ENCODE measurements around the gene BTNL3.
"Not testable (repeated sequence)": the region's sequence is repeated elsewhere in the genome, so short reads cannot be mapped to it uniquely, and the experiment has no call there.

BTNL3 gene, protein sequence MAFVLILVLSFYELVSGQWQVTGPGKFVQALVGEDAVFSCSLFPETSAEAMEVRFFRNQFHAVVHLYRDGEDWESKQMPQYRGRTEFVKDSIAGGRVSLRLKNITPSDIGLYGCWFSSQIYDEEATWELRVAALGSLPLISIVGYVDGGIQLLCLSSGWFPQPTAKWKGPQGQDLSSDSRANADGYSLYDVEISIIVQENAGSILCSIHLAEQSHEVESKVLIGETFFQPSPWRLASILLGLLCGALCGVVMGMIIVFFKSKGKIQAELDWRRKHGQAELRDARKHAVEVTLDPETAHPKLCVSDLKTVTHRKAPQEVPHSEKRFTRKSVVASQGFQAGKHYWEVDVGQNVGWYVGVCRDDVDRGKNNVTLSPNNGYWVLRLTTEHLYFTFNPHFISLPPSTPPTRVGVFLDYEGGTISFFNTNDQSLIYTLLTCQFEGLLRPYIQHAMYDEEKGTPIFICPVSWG

DNA sequence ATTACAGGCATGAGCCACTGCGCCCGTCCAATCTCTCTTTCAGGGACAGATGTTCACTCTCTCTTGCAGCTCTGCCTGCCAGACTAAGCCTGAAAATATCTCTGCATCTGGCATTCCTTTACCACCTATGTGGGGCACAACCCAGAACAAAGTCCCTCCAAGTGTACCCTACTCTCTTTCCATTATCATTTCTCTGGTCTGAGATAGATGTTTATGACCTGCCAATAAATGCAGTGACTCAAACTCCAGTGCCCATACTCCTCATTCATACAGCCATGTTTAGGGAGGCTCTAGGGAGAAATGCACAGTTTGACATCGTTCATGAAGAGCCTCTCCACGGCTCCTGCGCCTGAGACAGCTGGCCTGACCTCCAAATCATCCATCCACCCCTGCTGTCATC is at the start of gene BTNL3:
Gene BTNL3, plus strand, starts transcription at position 255 of the 400 bp plus-strand sequence. CDS start 183 bp downstream, outside the sequence.
- DNase-seq (ENCODE audit: low read depth in 3 of 3, low spot score in 1 of 3): no peak

DNA sequence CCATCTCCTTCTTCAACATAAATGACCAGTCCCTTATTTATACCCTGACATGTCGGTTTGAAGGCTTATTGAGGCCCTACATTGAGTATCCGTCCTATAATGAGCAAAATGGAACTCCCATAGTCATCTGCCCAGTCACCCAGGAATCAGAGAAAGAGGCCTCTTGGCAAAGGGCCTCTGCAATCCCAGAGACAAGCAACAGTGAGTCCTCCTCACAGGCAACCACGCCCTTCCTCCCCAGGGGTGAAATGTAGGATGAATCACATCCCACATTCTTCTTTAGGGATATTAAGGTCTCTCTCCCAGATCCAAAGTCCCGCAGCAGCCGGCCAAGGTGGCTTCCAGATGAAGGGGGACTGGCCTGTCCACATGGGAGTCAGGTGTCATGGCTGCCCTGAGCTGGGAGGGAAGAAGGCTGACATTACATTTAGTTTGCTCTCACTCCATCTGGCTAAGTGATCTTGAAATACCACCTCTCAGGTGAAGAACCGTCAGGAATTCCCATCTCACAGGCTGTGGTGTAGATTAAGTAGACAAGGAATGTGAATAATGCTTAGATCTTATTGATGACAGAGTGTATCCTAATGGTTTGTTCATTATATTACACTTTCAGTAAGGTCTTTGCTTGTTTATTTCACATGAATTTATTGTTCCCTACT is 38.2 kb upstream of the BTNL3 start:
- DNase-seq (ENCODE audit: low read depth in 3 of 3, low spot score in 1 of 3): no peak

DNA sequence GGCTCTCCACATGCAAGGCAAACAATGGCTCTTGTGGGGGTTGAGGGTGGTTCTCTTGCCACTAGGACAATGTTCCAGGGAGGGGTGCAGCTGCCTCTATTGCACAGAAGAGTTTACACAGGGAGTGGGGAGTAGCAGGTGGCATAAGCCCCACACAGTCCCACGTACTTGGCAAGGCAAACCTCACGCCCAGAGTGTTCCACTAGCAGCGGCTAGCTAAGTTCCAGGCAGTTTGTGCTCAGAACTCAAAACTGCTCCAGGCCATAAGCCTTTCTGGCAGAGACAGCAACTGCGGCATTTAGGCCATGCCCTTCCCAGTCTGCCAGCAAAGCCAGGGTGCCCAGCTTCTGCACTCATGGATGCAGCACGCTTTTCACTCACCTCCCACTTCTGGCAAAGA is 29.0 kb upstream of the BTNL3 start:
- DNase-seq (ENCODE audit: low read depth in 3 of 3, low spot score in 1 of 3): no peak

DNA sequence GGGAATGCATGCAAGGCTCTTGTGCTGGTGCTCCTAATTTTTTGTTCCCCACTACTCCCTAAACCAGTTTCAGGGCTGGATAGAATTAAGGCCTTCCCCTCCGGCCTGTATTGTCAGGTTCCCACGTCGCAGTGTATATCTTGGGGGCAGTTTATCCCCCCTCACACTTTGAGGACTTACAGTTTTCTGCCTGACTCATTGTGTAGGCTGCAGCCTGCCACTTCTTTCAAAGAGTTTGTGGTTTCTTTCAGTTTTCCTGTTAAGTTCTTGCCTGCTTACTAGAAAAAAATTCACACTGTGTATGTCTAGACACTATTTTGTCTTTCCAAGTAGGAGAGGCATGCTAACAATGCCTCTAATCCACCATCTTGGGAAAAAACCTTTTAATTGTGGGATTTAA is 28.4 kb upstream of the BTNL3 start:
- DNase-seq (ENCODE audit: low read depth in 3 of 3, low spot score in 1 of 3): no peak

DNA sequence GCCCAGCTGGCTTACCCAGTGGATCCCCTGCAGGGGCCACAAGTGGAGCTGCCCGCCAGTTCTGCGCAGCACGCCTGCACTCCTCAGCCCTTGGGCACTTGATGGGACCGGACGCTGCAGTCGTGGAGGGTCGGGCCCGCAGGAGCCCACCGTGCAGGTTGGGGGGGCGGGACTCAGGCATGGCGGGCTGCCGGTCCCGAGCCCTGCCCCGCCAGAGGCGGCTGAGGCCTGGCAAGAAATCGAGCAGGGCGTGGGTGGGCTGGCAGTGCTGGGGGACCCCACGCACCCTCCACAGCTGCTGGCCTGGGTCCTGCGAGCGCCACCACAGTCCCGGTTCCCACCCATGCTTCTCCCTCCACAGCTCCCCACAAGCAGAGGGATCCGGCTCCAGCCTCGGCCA is 19.2 kb upstream of the BTNL3 start:
- no peak for DNase-seq (ENCODE audit: low read depth in 3 of 3, low spot score in 1 of 3)

DNA sequence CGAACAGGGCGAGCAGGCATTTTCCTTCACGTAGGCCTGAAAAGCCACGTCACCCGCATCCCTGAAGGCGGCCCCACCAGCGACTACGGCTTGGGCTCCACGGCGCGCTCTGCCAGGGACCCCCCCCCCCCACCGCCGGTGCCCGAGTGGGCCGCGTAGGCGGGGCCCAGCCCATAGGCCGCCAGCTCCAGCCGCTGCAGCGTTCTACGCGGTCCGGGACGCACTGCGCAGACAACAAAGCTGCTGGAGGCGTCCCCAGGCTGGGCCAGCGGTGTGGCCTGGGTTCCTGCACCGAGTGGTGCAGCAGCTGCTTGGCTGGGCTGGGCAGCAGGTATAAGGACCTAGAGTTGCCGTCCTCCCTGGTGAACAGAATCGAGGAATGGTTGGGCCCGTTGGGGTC is 18.3 kb upstream of the BTNL3 start:
- no peak for DNase-seq (ENCODE audit: low read depth in 3 of 3, low spot score in 1 of 3)

DNA sequence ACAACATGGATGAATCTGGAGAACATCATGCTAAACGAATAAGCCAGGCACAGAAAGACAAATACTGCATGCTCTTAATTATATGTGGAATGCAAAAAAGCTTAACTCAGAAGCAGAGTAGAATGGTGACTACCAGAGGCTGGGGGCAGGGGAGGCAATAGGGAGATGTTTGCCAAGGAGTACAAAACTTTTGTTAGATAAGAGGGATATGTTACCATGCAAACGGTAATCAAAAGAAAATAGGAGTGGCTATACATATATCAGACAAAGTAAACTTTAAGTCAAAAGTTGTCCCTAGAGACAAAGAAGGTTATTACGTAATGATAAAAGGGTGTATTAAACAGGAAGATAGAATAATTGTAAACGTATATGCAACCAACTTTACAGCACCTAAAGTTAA is 17.8 kb upstream of the BTNL3 start:
- DNase-seq (ENCODE audit: low read depth in 3 of 3, low spot score in 1 of 3): no peak

DNA sequence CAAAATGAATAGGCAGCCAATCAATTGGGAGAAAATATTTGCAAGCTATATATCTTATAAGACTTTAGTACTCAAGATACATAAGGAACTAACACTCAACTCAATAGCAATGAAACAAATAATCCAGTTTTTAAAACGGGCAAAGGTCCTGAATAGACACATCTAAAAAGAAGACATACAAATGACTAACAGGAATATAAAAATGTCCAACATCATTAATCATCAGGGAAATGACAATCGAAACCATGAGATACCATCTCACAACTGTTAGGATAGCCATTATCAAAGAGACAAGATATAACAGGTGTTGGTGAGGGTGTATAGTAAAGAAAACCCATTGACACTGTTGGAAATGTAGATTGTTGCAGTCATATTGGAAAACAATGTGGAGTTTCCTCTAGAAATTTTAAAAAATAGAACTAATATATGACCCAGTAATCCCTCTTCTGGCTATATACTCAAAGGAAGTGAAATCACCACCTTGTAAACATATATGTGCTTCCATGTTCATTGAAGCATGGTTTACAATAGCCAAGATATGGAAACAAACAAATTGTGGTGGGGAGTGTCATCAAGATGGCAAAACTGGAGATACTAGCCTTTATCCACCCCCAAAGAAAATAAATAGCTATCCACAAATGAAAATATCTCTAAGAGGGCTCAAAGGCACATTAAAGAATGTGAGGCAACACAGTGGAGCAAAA is 13.9 kb upstream of the BTNL3 start:
- no peak for DNase-seq (ENCODE audit: low read depth in 3 of 3, low spot score in 1 of 3)

DNA sequence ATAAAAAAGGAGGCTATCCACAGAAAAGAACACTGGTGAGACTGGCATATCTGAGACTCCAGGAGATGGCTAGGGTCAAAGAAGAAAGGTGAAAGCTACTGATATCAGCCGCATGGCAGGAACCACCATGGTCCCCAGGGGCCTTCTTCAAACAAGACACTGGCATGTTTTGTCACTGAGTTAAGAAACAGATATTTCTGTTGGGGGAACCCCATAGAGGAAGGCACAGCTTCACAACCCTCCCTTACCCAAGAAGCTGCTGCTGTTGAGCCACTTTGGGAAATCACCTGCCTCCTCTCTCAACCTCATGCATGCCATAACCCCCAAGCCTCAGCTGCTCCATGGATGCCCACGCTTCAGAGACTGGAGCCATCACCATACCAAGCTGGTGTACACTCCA is 13.3 kb upstream of the BTNL3 start:
- DNase-seq (ENCODE audit: low read depth in 3 of 3, low spot score in 1 of 3): no peak

DNA sequence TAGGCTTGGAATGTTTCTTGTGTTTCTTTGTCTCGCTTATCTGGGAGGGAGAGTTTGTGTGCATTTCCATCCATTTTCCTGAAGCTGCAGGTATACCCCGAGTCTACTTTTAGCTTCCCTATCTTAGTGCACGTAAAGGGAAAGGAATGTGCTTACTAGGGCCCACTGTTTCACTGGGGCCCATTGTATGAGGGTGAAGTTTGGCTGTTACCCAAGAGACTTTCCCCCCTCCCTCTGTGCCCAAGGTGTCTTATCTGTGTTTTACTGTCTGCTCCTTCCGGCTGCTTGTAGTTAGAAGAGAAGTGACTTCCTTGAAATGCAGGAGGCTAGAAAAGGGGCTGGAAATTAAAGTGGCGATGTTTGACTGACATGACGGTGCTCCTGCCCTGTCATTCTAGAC is 12.1 kb upstream of the BTNL3 start:
- no peak for DNase-seq (ENCODE audit: low read depth in 3 of 3, low spot score in 1 of 3)

DNA sequence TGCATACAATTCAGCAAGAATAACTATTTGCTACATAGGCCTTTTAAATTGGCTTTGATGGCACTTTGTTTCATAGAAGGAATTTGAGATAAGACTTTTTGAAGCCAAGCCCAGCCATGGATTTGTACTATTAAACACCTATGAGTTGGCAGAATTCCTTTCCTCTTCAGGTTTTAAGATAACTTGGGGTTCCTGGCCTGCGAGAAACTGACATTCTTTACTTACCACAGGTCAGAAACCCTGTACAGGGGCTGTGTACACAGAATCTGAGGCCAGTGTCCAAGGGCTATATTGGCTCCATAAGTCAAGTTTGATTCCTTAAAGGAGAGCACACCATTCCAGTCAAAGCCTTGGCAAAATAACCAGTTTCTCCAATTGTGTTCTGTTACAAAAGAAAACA is 10.8 kb upstream of the BTNL3 start:
- DNase-seq (ENCODE audit: low read depth in 3 of 3, low spot score in 1 of 3): no peak

DNA sequence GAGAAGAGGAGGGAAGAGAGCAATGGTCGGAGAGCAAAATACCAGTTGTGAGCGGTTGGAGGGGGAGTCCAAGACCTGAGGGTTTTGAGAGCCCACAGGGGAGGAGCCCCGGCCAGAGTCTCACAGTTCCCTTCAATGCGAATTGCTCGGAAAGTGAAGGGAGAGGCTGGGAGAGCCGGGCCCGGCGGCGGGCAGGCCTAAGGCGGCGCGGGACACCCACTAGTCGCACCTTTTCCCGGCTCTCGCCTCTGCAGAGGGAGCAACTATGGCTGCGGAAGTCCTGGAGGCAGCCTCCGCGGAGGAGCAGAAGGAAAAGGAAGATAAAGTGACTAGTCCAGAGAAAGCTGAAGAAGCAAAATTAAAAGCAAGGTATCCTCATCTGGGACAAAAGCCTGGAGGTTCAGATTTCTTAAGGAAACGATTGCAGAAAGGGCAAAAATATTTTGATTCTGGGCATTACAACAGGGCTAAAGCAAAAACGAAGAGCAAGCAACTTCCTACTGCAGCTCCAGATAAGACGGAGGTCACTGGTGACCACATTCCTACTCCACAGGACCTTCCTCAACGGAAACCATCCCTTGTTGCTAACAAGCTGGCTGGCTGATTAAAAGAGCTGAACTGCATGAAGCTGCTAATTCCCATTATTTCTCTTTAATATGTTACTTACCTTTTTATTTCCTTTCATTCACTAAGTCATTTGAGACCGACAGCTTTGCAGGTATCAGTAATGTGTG is 6.5 kb upstream of the BTNL3 start:
- no peak for DNase-seq (ENCODE audit: low read depth in 3 of 3, low spot score in 1 of 3)

DNA sequence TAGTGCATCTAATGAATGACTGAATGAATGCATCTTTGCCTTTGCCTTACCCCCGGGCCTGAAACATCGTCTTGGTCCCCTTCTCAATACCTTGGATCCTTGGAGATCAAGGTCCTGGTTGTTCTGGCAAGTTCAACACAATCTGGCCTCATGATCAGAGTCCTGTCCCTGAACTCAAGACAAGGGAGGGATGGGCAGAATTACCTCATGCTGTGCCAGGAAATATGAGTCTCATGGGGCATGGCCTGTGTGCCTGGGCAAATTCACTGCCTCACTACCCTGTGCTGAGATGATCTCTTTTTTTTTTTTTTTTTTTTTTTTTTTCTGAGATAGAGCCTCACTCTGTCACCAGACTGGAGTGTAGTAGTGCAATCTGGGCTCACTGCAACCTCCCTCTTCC is 630 bp upstream of the BTNL3 start:
- no peak for DNase-seq (ENCODE audit: low read depth in 3 of 3, low spot score in 1 of 3)

DNA sequence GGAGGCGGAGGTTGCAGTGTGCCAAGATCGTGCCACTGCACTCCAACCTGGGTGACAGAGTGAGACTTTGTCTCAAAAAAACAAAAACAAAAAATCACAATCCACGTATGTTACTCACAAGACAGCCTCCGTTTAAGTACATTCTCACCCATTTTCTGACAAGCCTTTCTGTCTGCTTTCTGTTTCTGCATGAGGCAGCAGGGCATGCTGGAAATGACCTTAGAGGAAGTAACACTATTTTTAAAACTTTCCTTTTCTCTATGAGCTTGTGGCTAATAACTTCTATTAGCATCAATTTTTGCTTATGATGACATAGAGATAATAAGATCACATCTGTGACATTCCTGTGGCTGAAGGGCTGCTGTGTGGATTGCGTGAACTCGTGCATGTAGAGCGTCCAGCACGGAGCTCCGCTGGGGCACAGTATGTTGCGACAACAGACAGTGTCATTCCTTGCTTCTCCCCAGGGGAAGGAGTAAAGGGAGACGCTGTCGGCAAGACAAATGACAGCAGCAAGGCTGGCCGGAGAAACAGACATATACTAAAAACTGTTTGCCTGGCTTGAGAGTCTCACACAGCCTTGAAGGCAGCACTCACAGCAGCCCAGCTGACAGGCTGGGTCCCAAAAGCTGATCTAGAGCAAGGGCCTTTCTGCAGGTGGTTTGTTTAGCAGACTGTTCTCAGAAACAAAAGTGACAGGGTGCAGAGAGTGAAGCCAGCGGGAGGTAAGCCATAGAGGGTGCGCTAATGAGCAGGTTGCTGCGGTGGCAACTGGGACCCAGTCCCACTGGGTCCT is 1.6 kb downstream of the BTNL3 start:
- no peak for DNase-seq (ENCODE audit: low read depth in 3 of 3, low spot score in 1 of 3)

DNA sequence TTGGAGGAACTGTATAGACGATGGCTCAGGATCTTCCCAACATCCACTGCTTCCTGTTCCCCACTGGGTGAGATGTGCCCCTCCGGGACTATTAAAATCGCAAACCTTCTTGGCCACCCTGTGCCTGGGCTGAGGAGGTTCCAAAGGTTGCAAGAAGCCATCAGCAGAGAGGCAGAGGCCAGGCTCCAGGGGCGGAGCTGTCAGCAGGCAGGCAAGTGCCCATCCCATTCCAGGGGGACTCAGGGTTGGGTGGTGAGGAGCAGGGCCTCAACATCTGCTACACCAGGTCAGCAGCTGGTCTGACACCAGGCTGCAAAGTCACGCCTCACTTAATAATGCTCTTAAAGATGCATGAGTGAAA is 2.2 kb downstream of the BTNL3 start:
- no peak for DNase-seq (ENCODE audit: low read depth in 3 of 3, low spot score in 1 of 3)

DNA sequence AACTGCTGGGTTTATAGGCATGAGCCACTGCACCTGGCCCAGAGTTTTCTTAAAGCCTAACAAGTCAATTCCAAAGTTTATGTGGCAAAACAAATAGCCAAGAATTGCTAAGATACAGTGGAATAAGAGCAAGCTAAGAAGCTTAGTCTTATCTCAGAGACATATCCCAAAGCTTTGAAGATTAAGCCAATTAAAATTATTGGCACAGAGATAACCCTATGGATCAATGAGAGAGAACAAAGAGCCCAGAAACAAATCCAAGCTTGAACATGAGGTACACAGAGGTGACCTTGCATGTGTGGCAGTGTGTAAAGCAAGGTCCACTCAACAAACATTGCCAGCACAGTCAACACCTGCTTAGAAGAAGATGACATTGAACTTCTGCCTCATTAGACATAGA is 13.3 kb downstream of the BTNL3 start:
- no peak for DNase-seq (ENCODE audit: low read depth in 3 of 3, low spot score in 1 of 3)

DNA sequence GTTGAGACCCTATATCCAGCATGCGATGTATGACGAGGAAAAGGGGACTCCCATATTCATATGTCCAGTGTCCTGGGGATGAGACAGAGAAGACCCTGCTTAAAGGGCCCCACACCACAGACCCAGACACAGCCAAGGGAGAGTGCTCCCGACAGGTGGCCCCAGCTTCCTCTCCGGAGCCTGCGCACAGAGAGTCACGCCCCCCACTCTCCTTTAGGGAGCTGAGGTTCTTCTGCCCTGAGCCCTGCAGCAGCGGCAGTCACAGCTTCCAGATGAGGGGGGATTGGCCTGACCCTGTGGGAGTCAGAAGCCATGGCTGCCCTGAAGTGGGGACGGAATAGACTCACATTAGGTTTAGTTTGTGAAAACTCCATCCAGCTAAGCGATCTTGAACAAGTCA is 17.1 kb downstream of the BTNL3 start:
- no peak for DNase-seq (ENCODE audit: low read depth in 3 of 3, low spot score in 1 of 3)

DNA sequence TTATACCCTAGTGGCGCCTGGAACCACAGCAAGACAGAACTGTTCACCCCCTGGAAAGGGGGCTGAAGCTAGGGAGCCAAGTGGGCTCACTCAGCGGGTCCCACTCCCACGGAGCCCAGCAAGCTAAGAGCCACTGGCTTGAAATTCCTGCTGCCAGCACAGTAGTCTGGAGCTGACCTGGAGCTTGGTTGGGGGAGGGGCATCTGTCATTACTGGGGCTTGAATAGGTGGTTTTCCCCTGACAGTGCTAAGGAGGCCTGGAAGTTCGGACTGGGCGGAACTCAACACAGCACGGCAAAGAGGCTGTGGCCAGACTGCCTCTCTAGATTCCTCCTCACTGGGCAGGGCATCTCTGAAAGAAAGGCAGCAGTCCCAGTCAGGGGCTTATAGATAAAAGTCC is 19.5 kb downstream of the BTNL3 start:
- DNase-seq (ENCODE audit: low read depth in 3 of 3, low spot score in 1 of 3): no peak

DNA sequence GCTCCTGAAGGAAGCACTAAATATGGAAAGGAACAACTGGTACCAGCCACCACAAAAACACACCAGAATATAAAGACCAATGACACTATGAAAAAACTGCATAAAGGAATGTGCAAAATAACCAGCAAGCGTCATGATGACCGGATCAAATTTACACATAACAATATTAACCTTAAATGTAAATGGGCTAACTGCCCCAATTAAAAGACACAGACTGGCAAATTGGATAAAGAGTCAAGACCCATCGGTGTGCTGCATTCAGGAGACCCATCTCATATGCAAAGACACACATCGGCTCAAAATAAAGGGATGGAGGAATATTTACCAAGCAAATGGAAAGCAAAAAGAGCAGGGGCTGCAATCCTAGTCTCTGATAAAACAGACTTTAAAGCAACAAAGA is 21.4 kb downstream of the BTNL3 start:
- DNase-seq (ENCODE audit: low read depth in 3 of 3, low spot score in 1 of 3): not testable (repeated sequence)

DNA sequence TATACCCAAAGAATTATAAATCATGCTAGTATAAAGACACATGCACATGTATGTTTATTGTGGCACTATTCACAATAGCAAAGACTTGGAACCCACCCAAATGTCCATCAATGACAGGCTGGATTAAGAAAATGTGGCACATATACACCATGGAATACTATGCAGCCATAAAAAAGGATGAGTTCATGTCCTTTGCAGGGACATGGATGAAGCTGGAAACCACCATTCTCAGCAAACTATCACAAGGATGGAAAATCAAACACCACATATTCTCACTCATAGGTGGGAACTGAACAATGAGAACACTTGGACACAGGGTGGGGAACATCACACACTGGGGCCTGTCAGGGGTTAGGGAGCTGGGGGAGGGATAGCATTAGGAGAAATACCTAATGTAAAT is 26.0 kb downstream of the BTNL3 start:
- DNase-seq (ENCODE audit: low read depth in 3 of 3, low spot score in 1 of 3): not testable (repeated sequence)

DNA sequence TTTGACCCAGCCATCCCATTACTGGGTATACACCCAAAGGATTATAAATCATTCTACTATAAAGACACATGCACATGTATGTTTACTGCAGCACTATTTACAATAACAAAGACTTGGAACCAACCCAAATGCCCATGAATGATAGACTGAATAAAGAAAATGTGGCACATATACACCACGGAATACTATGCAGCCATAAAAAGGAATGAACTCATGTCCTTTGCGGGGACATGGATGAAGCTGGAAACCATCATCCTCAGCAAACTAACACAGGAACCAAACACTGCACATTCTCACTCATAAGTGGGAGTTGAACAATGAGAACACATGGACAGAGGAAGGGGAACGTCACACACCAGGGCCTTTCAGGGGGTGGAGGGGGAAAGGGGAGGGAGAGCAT is 28.8 kb downstream of the BTNL3 start:
- not testable (repeated sequence) for DNase-seq (ENCODE audit: low read depth in 3 of 3, low spot score in 1 of 3)
